GM23248 (cell line): Measurements from ENCODE around the gene AJAP1.

Source experiments
- EZH2 ChIP-seq: fragments of 200-600 bp; sonication (generic); IDR thresholded peaks from 2 replicates; pipeline ENCODE4 v1.6.1; 2018; ENCODE audit warnings: antibody characterized with exemption, mild to moderate bottlenecking; ENCODE audit not compliant: insufficient read depth, poor library complexity, severe bottlenecking
- EZH2phosphoT487 ChIP-seq: fragments of 200-600 bp; sonication (generic); IDR thresholded peaks from 2 replicates; pipeline ENCODE4 v1.6.1; 2018; ENCODE audit warnings: antibody characterized with exemption, moderate library complexity, mild to moderate bottlenecking, low read depth; ENCODE audit not compliant: insufficient read depth

DNA sequence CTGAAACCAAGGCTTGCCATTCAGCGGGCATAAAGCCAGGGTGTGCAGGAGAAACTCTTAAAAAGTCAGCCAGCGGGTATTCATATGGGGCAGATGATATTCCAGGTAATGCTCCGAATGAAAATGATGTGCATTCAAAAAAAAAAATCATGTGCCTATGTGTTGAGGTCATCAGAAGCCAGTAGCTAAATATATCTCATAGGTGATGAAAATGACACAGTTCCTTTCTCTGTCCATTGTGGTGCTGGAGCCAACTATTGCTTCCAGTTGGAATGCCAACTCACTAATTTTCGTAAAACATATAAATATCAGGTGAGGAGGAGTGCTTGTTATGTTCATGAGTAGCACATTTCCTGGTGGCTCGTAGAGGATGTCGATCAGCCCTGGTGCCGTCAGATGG is 23.2 kb downstream of the AJAP1 start:
- TF ChIP-seq EZH2phosphoT487 (no peak), EZH2 (no peak)
